Epithelial cell of esophagus (primary cell): ENCODE data around the gene FRAS1.

Source experiments
- DNase-seq: peaks from one replicate; pipeline ENCODE4 v3.0.0; 2010; ENCODE audit warnings: low read depth
- H3K4me3 ChIP-seq: 2 replicates; pipeline ENCODE4 v1.5.1; 2011; ENCODE audit warnings: mild to moderate bottlenecking, low read length, control low read depth
- TF ChIP-seq, protein P1 (sequence below): IDR thresholded peaks from 2 replicates; pipeline ENCODE4 v1.5.1; 2011; ENCODE audit warnings: low read depth, mild to moderate bottlenecking, low read length, control low read depth, inconsistent platforms; ENCODE audit not compliant: insufficient read depth; ENCODE audit errors: missing control alignments

The FRAS1 gene

DNA sequence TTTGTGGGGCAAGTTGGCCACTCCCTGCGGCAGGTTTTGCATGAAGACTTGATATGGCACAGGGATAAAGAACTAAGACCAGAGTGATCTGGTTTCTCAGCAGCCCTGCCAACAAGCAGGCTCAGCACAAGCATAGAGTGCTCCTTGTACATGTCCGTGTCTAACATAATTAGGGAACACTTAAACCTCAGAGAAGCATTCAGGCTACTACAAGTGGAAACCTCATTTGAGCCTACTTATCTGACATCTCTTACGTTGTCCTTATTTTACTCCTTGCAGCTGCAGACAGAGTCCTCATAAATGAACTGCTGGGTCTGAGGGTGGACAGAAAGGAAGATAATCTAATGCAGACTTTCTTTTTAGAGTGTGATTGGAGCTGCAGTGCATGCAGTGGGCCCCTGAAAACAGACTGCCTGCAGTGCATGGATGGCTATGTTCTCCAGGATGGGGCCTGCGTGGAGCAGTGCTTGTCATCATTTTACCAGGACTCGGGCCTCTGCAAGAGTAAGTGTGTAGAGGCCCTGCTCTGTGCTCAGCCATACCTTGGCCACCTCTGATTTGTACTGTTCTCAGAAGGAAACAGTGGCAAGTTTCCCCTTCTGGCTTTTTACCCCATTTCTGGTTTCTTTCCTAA lies 315.3 kb downstream of the FRAS1 start:
- DNase-seq, result no peak
- no peak overlapping the region for H3K4me3 ChIP-seq
- TF ChIP-seq, protein P1, sequence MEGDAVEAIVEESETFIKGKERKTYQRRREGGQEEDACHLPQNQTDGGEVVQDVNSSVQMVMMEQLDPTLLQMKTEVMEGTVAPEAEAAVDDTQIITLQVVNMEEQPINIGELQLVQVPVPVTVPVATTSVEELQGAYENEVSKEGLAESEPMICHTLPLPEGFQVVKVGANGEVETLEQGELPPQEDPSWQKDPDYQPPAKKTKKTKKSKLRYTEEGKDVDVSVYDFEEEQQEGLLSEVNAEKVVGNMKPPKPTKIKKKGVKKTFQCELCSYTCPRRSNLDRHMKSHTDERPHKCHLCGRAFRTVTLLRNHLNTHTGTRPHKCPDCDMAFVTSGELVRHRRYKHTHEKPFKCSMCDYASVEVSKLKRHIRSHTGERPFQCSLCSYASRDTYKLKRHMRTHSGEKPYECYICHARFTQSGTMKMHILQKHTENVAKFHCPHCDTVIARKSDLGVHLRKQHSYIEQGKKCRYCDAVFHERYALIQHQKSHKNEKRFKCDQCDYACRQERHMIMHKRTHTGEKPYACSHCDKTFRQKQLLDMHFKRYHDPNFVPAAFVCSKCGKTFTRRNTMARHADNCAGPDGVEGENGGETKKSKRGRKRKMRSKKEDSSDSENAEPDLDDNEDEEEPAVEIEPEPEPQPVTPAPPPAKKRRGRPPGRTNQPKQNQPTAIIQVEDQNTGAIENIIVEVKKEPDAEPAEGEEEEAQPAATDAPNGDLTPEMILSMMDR, result no peak

DNA sequence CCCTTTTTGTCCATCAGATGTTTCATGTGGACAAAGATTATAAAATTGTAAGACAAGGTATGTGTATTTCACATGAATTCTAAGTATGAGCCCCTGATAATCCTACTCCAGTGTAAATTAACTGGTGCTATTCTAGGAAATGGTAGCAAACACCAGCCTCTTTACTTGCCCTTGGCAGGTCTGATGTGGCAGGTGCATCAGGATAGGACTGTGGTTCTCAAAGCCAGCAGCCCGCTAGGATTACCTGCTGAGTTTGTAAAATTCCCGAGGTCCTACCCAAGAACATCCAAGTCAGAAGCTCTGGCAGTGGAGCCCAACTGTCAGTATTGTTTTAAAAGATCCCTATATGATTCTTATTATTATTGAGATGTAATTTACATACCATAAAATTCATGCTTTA lies 320.4 kb downstream of the FRAS1 start:
- no peak overlapping the region for H3K4me3 ChIP-seq
- DNase-seq, result no peak
- TF ChIP-seq, protein P1, result no peak

DNA sequence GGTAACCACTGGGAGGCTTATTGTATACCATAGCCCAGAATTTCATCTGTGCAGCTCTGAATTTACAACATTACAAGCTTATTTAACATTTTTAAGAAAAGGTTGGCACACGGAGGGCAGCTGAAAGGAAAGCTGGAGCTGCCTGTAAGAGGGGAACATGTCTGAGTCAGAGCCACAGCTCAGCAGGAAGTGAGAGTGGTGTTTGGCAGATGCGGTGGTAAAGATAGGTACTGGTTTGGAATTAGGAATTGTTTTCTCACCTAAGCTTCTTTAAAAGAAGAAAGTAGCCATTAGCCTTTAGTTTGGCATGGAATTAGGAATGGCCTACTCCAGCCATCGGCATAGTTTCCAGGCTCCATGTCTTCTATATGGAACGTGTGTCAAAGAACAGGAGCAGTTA lies 321.9 kb downstream of the FRAS1 start:
- DNase-seq, result peak; percentile 49
- TF ChIP-seq, protein P1, result no peak
- H3K4me3 ChIP-seq, result no peak overlapping the region

DNA sequence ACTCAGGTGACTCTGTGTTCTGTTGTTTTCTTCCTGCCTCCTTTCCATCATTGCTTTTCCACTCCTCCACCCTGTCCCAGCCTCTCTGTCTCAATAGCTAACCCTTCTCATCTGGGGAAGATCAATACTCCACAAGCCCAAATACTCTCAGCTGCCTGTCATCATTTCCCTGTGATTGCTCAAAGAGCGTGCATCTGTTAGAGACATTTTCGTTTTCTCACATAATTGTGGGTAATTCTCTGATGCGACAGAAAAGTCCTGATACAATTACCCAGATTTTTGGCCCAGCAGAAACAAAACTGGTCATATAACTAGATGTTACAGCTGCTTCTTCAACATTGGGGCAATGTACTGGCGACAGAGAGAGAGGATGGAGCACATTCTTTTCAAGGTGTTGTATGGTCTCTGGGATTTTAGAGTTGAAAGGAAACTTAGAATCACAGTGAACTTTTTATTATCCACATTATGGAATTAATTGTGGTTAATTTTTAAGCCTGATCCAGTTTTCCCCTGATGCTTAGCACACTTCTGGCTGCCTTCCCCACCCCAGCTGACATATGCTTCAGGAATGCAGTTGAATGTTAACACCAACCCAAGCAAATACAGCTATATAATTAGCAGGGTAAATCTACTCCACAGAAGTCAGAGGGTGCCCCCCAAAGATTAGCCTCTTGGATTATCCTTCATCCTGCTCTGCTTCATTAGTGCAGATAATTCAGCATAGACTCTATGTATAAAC lies 323.0 kb downstream of the FRAS1 start:
- TF ChIP-seq, protein P1, result no peak
- H3K4me3 ChIP-seq, result no peak overlapping the region
- peak; percentile 69 for DNase-seq

DNA sequence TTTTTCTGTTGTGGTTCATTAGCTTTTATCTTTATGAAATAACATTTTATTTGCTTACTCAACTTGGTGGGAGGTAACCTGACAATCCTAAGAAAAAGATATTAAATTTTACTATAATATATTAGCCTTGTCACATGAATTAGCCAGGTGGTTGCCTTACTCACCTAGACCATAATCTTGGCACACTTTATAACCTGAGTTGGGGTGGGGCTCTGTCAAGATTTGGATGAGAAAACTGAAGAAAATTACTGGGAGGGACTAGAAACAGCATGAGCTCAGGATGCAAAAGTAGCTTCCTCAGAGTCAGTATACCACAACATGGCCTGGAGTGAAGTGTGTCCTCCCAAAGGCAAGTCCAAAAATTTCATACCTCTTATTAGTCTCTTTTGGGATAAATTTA lies 329.6 kb downstream of the FRAS1 start:
- no peak for DNase-seq
- TF ChIP-seq, protein P1, result no peak
- H3K4me3 ChIP-seq, result no peak overlapping the region

DNA sequence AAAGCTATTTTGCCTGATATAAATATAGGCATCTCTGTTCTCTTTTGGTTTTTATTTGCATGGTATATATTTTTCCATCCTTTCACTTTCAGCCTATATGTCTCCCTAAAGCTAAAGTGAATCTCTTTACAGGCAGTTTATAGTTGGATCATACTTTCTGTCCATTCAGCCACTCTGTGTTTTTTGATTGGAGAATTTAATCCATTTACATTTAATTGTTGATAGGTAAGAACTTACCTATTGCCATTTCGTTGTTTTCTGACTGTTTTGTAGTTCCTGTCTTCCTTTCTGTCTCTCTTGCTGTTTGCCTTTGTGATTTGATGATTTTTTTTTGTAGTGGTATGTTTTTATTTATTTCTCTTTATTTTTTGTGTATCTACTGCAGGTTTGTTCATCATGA lies 338.5 kb downstream of the FRAS1 start:
- no peak overlapping the region for H3K4me3 ChIP-seq
- no peak for DNase-seq
- TF ChIP-seq, protein P1, result no peak

DNA sequence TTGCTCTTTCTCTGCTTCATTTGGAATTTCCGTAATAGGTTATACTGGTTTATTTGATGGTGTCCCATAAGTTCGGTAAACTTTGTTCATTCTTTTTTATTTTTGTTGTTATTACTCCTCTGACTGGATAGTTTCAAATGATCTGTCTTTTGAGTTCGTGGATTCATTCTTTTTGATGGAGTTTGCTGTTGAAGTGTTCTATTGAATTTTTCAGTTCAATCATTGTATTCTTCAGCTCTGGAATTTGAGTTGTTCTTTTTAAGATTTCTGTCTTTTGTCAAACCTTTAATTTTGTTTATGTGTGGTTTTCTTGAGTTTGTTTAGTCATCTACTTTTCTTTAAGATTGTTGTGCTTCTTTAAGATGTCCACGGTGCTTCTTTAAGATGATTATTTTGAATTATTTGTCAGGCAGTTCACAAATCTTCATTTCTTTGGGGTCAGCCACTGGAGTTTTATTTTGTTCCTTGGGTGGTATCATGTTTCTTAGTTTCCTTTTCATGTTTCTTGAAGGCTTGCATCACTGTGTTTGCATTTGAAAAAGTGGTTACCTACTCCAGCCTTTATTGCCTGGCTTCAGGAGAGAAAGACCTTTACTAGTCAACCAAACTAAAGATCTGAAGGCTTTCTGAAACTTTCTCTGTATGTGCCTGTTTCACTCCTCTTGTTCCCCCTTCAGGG lies 339.6 kb downstream of the FRAS1 start:
- TF ChIP-seq, protein P1, result no peak

More for the DNA sequence above, 339.6 kb downstream of the FRAS1 start:
- H3K4me3 ChIP-seq, result no peak overlapping the region
- no peak for DNase-seq
